HG03575 (cell line): ENCODE data around the gene DRD2.

Source experiments
- ATAC-seq: cut with Tn5 transposase; IDR thresholded peaks from one replicate; pipeline ENCODE4 v1.9.1; 2021; ENCODE audit not compliant: unreplicated experiment, insufficient number of reproducible peaks, low FRiP score; ENCODE audit errors: extremely low read depth

Gene DRD2

DNA sequence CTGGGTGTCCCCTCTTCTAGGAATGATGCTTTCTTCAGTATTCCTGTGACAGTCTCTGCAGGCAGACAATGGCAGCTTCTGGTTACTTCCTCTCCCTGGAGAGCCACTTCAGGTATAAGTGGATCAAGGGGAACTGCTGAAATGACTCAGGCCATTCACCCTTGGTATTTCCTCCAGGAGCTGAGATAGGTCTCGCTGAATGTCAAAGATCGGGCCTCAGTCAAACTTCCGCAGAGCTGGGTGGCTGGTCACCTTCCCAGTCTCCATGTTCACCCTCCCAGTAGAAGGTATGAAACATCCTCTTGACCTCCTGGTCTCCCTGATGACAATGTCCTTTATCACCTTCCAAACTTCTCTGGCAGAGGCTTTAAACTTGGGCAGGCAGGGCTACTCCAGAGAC, 89.4 kb downstream of the DRD2 start:
- no peak for ATAC-seq

- no peak for ATAC-seq
Measured at GRCh38 chr11:113384551-113384950, 90.6 kb downstream of the DRD2 start.

DNA sequence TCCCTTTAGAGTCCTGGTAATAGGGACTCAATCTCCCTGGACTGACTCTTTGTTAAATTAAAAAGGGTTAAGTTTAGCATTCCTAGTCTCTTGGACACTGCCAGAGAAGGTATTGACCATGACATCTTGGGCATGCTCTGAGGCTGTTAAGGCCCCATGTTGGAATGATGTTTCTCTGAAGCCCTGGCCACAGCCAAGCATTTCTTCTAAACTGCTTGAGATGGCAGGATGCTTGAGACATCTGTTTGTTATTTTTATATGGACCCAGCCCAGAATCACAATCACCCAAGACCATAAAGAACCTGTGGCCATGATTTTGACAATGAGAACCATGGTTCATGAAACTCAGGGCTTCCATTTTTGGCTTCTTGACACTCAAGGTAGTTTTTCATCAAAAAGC, 93.1 kb downstream of the DRD2 start:
- no peak for ATAC-seq

DNA sequence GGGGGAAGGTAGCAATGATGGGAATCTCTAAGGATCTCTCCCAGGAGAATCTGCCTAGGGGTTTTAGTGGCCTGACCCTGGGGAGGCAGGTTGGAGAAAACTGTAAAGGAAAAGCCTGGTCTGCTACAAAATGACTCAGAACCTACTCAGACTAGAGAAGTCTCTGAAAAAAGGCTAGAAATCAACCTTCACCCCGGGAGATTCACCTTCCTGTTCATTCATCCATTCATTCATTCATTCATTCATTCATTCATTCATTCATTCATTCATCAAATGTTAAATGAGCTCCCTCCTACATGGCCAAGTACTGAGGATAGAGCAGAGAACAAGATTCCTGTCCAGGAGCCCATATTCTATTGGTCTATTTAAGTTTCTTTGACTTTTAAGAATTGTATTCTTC, 96.5 kb downstream of the DRD2 start:
- no peak for ATAC-seq

- ATAC-seq: no peak
Measured at GRCh38 chr11:113377681-113378412, 97.4 kb downstream of the DRD2 start.

- ATAC-seq: no peak
Measured at GRCh38 chr11:113376156-113376555, 99.0 kb downstream of the DRD2 start.

DNA sequence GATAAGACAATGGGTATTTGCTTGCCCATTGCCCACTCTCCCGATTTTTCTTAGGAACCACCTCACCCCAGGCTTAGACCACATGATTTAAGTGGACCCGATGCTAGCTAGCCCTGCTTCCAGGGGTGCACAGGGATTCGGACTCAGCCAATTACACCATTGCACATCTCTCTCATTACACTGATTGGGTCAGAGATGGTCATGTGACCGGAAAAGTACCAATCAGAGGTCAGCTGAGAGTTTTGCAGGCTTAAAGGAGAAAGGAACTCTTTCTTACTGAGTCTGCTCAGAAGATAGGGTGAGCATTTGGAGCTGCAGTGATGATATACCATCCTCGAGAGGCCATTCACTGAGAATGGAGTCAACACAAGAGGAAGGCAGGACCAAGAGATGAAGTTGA, 99.8 kb downstream of the DRD2 start:
- ATAC-seq: no peak

DNA sequence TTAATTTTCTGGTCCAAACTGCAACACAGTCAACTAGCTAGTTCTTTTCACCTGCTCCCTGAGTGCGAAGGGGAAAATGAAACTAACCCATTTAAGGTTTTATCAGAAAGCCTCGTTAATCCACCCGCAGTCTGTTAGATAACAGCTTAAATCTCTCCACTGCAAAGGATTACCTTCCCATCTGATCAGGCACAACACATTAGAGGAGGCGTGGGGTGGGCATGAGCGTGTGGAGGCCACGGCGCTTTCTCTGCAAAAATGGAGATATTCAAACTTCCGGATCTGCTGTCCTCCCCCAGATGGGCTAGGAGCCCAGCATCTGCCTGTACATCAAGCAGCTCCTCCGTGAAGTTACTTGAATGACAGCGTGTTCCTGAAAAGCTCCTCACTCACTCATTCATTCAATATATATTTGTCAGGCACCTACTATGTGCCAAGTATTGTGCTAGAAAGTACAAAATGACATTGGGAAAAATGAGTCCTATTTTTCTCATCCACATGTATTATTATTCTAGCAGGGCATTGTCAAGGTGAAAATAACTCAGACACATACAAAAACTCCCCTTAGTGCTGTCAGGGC, 101.1 kb downstream of the DRD2 start:
- ATAC-seq: no peak

DNA sequence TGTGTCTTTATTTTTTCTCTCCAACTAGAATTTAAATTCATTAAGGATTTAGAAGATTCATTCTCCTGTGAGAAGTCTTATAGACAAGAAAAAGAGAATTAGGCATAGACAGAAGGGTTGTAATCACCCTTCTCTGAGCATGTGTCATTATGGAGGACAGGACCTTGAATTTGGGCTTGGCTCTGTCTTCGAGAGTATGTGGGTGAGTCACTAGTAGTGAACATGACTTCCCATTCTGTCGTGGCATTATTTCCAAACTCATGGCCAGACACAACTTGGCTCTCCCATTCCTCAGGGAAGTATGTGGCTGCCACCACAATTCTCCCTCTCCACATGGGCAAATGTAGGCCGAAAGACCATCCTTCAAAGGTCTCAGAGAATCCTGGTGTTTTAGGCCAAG, 101.9 kb downstream of the DRD2 start:
- no peak for ATAC-seq

DNA sequence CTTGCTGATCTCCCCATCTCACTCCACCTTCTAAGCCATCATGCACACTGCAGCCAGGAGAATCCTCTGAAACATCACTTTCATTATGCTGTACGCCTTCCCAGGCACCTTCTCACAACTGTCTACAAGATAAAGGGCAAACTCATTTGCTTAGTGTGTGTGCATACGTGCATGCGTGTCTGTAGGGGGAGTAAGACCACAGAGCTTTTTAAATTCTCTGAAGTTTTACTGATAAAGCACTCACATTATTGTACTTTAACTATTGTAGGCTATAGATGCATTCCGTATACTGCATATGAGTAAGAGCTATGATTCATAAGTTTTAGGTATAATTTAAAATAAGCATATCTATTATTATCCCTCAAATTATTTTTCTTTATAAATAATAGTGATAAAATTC, 102.9 kb downstream of the DRD2 start:
- ATAC-seq: no peak

DNA sequence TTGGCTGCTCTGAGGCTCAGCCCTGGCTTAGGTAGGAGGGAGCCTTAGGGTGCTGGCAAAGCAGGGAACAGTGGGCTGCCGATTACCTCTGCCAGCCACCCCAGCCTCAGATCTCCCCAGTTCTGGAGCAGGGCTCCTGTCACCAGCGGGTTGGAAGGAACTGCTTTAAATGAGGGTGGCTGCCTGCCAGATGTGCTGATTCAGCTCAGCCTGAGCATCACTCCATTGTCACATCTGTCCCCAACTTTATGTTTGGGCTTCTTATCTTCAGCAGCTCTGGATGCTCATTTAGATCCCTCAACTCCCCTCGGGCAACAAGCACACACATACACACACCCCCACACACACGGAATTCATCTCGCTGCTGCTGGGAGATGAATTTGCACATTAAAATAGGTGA, 104.6 kb downstream of the DRD2 start:
- no peak for ATAC-seq

DNA sequence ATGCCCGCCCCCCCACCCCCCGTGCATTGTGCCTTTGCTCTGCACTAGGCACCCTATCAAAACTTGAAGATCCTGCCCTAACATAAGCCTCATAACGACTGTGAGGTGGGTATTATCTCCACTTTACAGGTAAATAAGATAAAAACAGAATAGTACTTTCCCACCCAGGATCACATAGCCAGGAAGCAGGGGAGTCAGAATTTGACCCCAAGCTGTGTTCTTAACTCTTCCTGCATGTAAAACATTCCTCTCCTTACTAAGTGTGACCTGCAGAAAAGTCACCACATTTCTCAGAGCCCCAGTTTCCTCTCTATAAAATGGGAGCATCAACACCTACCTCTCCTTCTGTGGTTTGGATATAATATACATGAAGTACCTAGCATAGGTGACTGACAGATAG, 105.8 kb downstream of the DRD2 start:
- ATAC-seq: no peak

DNA sequence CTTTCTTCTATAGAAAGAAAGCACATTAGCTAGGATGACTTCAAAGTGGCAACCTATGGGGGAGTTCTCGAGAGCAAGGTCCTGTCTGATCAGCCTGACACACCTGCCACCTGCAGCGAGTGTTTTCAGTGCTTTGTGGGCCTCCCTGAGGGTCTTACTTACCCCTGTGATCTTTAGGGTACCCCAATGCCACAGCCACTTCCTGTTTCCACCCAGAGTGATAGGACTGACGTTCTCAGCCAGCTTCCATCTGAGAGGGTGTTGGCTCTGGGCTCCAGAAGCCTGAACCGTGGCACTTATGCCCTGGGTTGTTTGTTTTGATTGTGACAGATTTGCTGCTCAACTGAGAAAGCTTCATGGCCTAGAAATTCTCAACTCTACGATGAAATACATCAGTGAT, 109.3 kb downstream of the DRD2 start:
- ATAC-seq: no peak

DNA sequence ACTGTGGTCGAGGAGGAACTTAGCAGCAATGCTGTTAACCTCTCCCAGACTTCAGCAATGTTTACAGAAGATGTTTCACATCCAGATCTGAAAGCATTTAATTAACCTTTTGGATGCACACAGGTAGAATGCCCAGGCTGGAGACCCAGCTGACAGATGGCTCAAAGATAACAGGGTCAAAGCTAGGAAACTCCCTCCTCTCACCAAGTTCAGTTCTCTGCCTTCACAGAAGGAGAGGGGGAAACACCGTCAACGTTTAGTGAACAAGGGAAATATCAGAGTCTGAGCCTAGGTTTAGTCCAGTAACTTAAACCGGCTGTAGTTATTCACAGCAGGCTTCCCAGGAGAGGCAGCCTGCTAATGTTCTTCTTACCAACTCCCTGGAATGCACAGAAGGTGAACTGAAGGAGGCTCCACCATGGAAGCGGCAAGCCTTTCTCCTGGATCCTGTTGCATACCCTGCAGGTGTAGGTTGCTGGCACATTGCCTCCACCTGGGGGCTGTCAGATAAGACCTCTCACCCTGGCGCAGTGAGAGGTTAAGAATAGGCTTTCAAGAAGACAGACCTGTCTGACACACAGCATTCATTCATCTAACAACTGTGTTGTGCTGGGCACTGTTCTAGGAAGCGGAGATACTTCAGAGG, 111.1 kb downstream of the DRD2 start:
- ATAC-seq: no peak

DNA sequence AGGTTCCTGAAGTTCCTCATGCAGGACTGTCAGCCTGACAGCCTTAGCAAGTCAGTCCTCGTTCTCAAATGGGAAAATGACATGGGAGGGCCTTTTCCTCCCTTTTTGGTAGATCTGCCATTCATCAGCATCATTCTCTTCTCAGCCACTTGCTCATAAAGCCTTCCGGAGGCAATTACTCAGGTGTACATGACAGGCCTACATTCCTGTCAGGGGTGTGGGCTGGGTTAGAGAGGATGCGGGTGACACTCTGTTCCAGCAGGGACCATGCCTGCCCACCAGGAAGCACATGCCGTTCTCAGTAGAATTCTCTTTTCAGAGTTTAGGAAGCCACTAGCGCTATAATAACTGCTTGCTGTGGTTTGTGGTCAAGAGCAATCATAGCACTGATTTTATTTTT, 111.8 kb downstream of the DRD2 start:
- no peak for ATAC-seq
